T-helper 2 cell (primary cell): ENCODE results near the gene PDIA6.

ENCODE experiments used
- DNase-seq, 5 experiments: peaks; one replicate each; pipeline versions ENCODE4 v3.0.0 to v3.0.0-alpha.2; 2012 to 2022

The PDIA6 gene

GRCh38 chr2:10762651-10763460 lies 49.7 kb downstream of the PDIA6 start:
- no peak for DNase-seq

DNA sequence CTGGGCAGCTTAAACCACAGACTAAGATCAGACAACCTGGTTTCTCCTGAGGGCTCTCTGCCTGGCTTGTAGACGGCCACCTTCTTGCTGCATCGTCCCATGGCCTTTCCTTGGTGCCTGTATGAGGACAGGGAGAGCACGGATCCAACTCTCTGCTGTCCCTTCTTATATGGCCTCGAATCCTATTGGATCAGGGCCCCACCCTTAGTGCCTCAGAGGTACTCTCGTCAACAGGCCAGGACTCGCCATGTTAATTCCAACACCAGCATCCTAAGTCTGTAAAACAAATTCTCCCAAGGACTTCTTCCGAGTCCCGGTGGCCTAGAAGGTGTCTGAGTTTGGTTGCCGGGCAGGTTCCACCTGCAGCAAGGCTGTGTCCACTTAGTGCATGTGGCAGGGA lies 51.0 kb downstream of the PDIA6 start:
- no peak for DNase-seq

GRCh38 chr2:10760794-10761504 lies 51.6 kb downstream of the PDIA6 start:
- DNase-seq, result no peak

DNA sequence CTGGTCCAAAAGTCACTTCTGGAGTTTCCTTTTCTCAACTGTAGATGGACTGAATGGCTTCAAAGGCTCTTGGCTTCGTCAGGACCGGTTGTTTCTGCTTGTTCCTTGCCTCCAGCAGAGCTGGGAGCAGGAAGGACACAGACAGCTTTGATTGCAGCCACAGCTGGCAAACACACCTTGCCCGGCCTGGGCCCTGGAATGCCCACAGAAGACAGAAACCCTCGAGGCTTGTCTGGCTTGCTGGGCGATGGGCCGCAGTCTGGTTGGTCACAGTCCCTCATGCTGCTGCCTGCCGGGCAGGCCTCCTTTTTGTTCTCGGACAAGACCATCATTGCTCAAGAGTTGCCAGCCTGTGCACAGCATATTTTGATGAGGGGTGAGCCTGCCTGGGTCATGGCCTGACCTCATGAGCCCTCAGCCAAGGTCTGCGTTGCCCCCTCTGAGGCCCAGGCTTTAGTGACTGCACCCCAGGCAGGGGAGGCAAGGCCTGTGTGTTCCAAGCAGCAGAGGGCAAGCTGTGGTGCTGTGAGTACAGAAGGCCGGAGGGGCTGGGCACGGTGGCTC lies 53.4 kb downstream of the PDIA6 start:
- DNase-seq, result no peak

DNA sequence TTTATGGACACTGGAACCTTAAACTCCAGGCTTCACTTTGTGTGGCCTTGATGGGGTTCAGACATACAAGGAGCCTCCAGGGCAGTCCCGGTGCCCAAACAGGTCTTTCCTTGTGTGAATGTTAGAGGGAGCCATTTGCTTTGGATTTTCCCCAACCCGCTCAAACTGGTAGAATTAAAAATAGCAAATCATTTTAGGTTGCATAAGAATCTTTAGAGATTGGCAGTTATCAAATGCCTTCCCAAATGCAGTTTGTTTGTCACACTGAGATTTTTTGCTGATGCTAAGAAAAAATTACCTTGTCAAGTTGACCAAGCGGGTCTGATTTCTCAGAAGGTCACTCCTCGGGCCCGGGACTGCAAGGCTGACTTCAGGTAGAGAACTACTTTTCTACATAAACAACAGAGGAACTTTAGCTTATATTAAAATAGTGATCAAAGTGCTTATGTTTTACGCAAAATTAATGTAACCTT lies 54.7 kb downstream of the PDIA6 start:
- DNase-seq, result no peak

GRCh38 chr2:10755621-10756020 lies 57.0 kb downstream of the PDIA6 start:
- no peak for DNase-seq

- DNase-seq, result no peak
Observed at GRCh38 chr2:10753876-10754275, 58.7 kb downstream of the PDIA6 start.

DNA sequence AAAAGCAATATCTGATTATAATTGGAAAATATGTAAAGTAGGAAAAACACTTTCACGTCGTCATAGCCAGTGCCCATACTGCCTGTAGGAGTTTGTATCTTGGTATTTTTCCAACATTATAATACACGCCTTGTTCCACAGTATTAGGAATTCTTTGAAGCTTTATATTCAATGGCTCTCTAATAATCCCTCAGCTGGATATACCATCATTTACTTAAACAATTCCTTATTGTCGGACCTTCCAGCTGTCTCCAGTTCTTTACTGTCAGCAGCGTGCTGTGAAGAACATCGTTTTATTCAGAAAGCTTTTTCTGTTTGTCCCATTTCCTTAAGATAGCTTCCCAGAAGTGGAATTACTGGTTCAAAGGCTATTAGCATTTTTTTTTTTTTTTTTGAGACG lies 59.4 kb downstream of the PDIA6 start:
- DNase-seq, result no peak

- DNase-seq, result no peak
Observed at GRCh38 chr2:10752236-10752635, 60.3 kb downstream of the PDIA6 start.

- no peak for DNase-seq
Observed at GRCh38 chr2:10750610-10751009, 62.0 kb downstream of the PDIA6 start.

DNA sequence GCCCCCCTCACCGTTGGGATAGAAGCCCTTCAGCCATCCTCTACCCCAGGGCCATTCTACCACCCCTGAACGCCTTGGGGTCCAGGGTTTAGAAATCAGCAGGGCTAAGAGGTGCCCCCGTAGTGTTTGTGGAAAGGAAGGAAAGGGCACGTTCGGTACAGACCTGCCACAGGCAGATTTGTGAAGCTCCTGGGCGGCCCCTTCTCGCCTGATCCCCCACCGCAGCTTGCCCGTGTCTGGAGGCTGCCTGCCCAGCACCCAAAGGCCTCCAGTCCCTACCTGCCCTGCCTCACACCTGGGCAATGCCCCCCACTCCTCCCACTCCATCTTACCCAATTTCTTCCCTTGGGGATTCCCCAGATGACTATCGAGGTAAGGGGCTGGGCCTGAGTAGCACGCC lies 69.9 kb downstream of the PDIA6 start:
- no peak for DNase-seq

DNA sequence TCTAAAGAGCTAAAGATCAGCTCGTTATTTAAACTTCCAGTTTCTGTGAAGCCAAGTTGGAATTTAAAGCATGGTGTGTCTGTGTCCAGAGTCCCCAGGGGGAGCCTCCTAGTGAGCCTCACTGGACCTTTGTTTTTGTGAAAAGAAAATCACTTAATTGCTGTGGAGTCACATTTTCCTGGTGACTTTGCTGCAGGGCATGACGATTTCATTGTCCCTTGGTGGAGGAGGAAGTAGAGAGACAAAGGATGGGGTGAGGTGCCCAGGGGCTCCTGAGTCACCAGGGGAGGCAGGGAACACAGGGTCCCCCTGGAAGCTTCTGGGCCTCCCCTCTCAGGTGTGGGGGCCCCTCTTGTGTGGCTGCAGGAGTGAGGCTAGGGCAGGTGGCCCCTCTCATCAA lies 71.4 kb downstream of the PDIA6 start:
- DNase-seq, result no peak

GRCh38 chr2:10740226-10740625 lies 72.4 kb downstream of the PDIA6 start:
- no peak for DNase-seq

DNA sequence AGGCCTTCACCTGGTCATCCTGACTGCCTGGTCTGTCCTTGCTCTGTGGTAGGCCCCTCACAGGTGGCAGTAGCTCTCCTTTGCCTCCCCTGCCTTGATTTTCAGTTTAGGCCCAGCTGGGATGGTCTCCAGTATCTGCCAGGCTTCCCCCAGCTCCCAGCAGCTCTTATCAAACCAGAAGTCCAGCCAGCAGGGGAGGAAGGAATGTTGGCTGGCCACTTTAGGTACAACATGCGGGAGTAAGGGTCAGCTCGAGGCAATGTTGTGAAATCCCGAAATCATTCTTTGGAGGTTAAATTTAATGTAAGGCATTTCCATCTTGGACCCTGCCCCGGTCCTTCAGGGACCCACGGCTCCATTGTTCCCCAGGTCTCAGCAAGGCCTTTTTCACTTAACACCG lies 74.4 kb downstream of the PDIA6 start:
- DNase-seq, result no peak

DNA sequence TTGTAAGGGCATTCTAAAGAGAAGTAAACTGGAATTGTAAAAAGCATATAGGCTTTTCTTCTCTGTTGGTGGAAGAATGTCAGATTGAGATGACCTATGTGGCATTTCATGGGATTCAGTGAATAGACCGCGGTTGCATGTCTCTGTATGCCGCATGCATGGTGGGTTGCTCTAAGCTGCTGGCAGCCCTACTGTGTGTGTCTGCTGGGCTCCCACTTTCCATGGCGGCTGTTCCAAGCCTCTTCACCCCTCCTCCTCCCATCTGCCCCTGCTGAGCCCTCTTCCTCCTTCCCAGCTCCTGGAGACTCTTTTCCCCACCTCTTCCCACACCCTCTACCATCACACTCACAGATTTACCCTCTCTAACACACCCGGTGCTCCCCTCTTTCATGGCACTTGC lies 78.6 kb downstream of the PDIA6 start:
- DNase-seq, result no peak

GRCh38 chr2:10733566-10733925 lies 79.0 kb downstream of the PDIA6 start:
- no peak for DNase-seq
